HEK293T (cell line): ENCODE data around the gene PRR7.

Source experiments
- ELF4 ChIP-seq: fragments of 450-650 bp; IDR thresholded peaks from 2 replicates; pipeline ENCODE4 v1.6.1; 2017; ENCODE audit warnings: antibody characterized with exemption
- LEF1 ChIP-seq: fragments of 450-650 bp; IDR thresholded peaks from 2 replicates; pipeline ENCODE4 v1.6.1; 2017; ENCODE audit warnings: mild to moderate bottlenecking, borderline replicate concordance

DNA sequence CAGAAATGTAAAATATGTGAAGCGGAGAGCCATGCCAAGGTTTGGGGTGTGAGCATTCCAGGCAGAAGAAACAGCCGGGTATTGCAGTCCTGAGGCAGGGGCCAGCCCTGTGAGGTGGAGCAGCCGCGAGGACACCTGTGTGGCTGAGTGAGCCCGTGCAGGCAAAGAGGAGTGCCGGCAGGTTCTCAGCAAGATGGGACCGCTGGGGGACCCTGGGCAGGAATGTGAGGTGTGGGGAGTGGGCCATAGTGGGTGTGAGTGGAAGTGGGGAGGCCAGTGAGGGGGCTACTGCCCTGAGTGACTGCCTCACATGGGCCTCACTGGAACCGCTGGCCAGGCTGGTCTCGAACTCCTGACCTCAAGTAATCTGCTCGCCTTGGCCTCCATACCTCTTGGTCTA, 8.1 kb upstream of the PRR7 start:
- no peak for TF ChIP-seq LEF1
- no peak for TF ChIP-seq ELF4
